ENCODE results near the gene WWOX.
"Not testable (repeated sequence)": the region's sequence is repeated elsewhere in the genome, so short reads cannot be mapped to it uniquely, and the experiment has no call there.

The WWOX gene

GRCh38 chr16:78673884-78674283 is 574.4 kb downstream of the WWOX start:
- no peak for FAIRE-seq

- no peak for FAIRE-seq
Measured at GRCh38 chr16:78675312-78675711, 575.9 kb downstream of the WWOX start.

- no peak for FAIRE-seq
Measured at GRCh38 chr16:78675951-78676792, 576.7 kb downstream of the WWOX start.

- FAIRE-seq, result no peak
Measured at GRCh38 chr16:78677181-78677731, 577.8 kb downstream of the WWOX start.

GRCh38 chr16:78679546-78679945 is 580.1 kb downstream of the WWOX start:
- FAIRE-seq, result no peak

- FAIRE-seq, result no peak
Measured at GRCh38 chr16:78681743-78682142, 582.3 kb downstream of the WWOX start.

GRCh38 chr16:78684030-78684611 is 584.7 kb downstream of the WWOX start:
- FAIRE-seq, result no peak

- no peak for FAIRE-seq
Measured at GRCh38 chr16:78684655-78685375, 585.4 kb downstream of the WWOX start.

GRCh38 chr16:78686601-78687000 is 587.1 kb downstream of the WWOX start:
- FAIRE-seq, result no peak

- FAIRE-seq, result no peak
Measured at GRCh38 chr16:78689028-78689427, 589.6 kb downstream of the WWOX start.

GRCh38 chr16:78689536-78689935 is 590.1 kb downstream of the WWOX start:
- FAIRE-seq, result no peak

GRCh38 chr16:78690510-78690909 is 591.1 kb downstream of the WWOX start:
- no peak for FAIRE-seq

GRCh38 chr16:78691746-78692145 is 592.3 kb downstream of the WWOX start:
- FAIRE-seq, result not testable (repeated sequence)

- FAIRE-seq, result no peak
Measured at GRCh38 chr16:78693496-78693895, 594.0 kb downstream of the WWOX start.

- no peak for FAIRE-seq
Measured at GRCh38 chr16:78694414-78694813, 595.0 kb downstream of the WWOX start.

GRCh38 chr16:78695391-78695790 is 595.9 kb downstream of the WWOX start:
- FAIRE-seq, result no peak

GRCh38 chr16:78696797-78697196 is 597.3 kb downstream of the WWOX start:
- FAIRE-seq, result no peak

GRCh38 chr16:78697426-78697825 is 598.0 kb downstream of the WWOX start:
- FAIRE-seq, result no peak

- FAIRE-seq, result no peak
Measured at GRCh38 chr16:78703936-78704335, 604.5 kb downstream of the WWOX start.

GRCh38 chr16:78704416-78704815 is 605.0 kb downstream of the WWOX start:
- FAIRE-seq, result no peak

GRCh38 chr16:78705694-78706093 is 606.2 kb downstream of the WWOX start:
- FAIRE-seq, result no peak

GRCh38 chr16:78706637-78707036 is 607.2 kb downstream of the WWOX start:
- no peak for FAIRE-seq

GRCh38 chr16:78709137-78709884 is 609.9 kb downstream of the WWOX start:
- FAIRE-seq, result no peak

Measured in TTC549 (cell line).